ENCODE data around the gene CASS4. TPM values are rescaled to one million over a fixed set of nuclear protein-coding genes. Genes with fewer than 3 reads are reported as not detected.

The CASS4 gene
- total RNA-seq, 1 experiment from 2014 or later: 0.64 TPM

DNA sequence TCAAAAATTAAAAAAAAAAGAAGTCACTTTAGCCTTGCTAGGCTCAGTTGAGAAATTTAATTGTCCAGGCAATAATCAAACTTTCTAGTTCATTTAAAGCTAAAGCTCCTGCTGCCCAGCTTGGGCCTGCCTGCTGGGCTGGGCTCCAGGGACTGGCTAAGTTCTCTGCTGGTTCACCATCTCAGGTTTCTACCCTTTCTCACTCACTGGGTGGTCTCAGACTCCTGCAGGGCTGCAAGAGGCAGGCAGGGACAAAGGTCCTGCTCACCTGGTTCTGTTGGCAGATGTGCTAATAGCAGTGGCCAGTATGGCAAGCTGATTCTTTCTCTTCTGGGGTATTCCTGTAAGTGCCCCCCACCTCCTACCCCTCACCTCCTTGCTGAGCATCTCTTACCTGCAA is 35.2 kb downstream of the CASS4 start:
- H3K27me3 ChIP-seq (replicated peaks; ENCODE audit: control insufficient read depth, insufficient read depth, low read length): no peaks in the 10 kb centered on the region
- no peak overlapping the region for H3K4me3 ChIP-seq (ENCODE audit: low read depth, low read length)
- no peak for DNase-seq
- TF ChIP-seq, protein P1, sequence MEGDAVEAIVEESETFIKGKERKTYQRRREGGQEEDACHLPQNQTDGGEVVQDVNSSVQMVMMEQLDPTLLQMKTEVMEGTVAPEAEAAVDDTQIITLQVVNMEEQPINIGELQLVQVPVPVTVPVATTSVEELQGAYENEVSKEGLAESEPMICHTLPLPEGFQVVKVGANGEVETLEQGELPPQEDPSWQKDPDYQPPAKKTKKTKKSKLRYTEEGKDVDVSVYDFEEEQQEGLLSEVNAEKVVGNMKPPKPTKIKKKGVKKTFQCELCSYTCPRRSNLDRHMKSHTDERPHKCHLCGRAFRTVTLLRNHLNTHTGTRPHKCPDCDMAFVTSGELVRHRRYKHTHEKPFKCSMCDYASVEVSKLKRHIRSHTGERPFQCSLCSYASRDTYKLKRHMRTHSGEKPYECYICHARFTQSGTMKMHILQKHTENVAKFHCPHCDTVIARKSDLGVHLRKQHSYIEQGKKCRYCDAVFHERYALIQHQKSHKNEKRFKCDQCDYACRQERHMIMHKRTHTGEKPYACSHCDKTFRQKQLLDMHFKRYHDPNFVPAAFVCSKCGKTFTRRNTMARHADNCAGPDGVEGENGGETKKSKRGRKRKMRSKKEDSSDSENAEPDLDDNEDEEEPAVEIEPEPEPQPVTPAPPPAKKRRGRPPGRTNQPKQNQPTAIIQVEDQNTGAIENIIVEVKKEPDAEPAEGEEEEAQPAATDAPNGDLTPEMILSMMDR (IDR thresholded peaks at IDR 0.05; ENCODE audit: insufficient read depth in 1 of 2, low read depth in 1 of 2, low read length in 1 of 2, severe bottlenecking in 1 of 2, unreplicated experiment in 1 of 2): no peak
- Mint-ChIP-seq H3K4me3 (ENCODE audit: unreplicated experiment) (no peak overlapping the region), H3K4me1 (ENCODE audit: low read depth, unreplicated experiment) (no peaks in the 10 kb centered on the region), H3K27me3 (ENCODE audit: insufficient read depth, unreplicated experiment) (no peaks in the 10 kb centered on the region), H3K9me3 (ENCODE audit: unreplicated experiment) (no peaks in the 10 kb centered on the region), H3K27ac (ENCODE audit: unreplicated experiment) (no peak overlapping the region), H3K36me3 (ENCODE audit: insufficient read depth, unreplicated experiment) (no peaks in the 10 kb centered on the region)
- intact Hi-C loops (cut with micrococcal nuclease; ENCODE audit: unreplicated experiment): no loop called here
- no TSS peak for BruUV-seq (replicated peaks)
- CTCF ChIA-PET: no interaction called here
- no peaks in the 10 kb centered on the region for H3K4me1 ChIP-seq
- POLR2A ChIA-PET: no interaction called here
- no peaks in the 10 kb centered on the region for H3K36me3 ChIP-seq (ENCODE audit: control insufficient read depth, insufficient read depth, low read length)
- H3K9me3 ChIP-seq: no peaks in the 10 kb centered on the region

DNA sequence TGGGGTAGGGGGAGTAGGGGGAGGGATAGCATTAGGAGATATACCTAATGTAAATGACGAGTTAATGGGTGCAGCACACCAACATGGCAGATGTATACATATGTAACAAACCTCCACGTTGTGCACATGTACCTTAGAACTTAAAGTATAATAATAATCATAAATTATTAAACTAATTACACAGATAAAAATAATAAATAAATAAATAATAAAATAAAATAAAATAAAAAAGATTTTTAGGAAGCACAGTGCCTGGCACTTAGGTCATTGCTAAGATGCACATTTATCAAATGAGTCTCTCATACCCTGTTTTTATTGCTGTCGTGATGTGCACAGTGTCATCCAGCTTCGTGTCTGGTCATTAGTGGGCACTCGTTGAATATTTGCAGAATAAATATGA is 37.4 kb downstream of the CASS4 start:
- no peak overlapping the region for H3K4me3 Mint-ChIP-seq (ENCODE audit: unreplicated experiment)
- H3K4me1 ChIP-seq: no peaks in the 10 kb centered on the region
- H3K4me3 ChIP-seq (ENCODE audit: low read depth, low read length): no peak overlapping the region
- BruUV-seq (replicated peaks): no TSS peak
- H3K4me1 Mint-ChIP-seq (ENCODE audit: low read depth, unreplicated experiment): no peaks in the 10 kb centered on the region
- no peaks in the 10 kb centered on the region for H3K36me3 ChIP-seq (ENCODE audit: control insufficient read depth, insufficient read depth, low read length)
- ChIA-PET POLR2A (no interaction called here), CTCF (no interaction called here)
- H3K27me3 Mint-ChIP-seq (ENCODE audit: insufficient read depth, unreplicated experiment): no peaks in the 10 kb centered on the region
- TF ChIP-seq, protein P1 (IDR thresholded peaks at IDR 0.05; ENCODE audit: insufficient read depth in 1 of 2, low read depth in 1 of 2, low read length in 1 of 2, severe bottlenecking in 1 of 2, unreplicated experiment in 1 of 2): no peak
- no peaks in the 10 kb centered on the region for H3K9me3 Mint-ChIP-seq (ENCODE audit: unreplicated experiment)
- H3K27ac Mint-ChIP-seq (ENCODE audit: unreplicated experiment): no peak overlapping the region
- H3K27me3 ChIP-seq (replicated peaks; ENCODE audit: control insufficient read depth, insufficient read depth, low read length): no peaks in the 10 kb centered on the region
- no peak for DNase-seq
- no peaks in the 10 kb centered on the region for H3K9me3 ChIP-seq
- no peaks in the 10 kb centered on the region for H3K36me3 Mint-ChIP-seq (ENCODE audit: insufficient read depth, unreplicated experiment)
- intact Hi-C loops (cut with micrococcal nuclease; ENCODE audit: unreplicated experiment): no loop called here

DNA sequence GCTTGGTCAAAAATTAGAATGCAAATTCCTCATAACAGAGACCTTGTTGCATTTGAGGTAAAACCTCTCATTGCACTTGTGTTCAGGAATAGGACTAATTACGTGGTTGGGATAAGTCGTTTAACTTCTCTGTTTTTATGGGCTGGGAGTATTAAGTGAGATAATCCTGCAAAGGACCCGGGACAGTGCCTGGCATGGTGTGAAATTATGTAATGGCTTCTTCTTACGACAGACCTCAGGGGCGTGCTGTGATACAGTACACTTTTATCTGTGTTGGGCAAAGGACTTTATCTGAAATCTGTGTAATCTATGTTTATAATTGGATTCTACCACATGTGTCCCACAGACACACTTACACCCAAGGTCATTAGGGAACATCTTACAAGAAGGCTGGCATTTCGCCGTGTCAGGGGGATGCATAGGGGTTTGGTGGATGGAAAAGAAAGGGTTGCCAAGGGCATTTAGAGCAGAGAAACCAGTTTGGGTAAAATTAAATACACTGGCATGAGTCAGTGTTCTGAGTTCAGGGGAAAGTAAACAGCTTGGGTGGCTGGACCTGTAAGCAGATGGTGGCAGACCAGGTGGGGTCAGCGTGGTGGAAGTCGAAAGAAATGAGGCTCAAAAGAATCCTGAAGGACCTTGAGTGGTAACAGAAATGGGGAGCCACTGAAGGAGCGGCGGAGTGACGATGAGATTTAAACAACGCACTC is 39.2 kb downstream of the CASS4 start:
- TF ChIP-seq, protein P1 (IDR thresholded peaks at IDR 0.05; ENCODE audit: insufficient read depth in 1 of 2, low read depth in 1 of 2, low read length in 1 of 2, severe bottlenecking in 1 of 2, unreplicated experiment in 1 of 2): no peak
- no peaks in the 10 kb centered on the region for H3K36me3 ChIP-seq (ENCODE audit: control insufficient read depth, insufficient read depth, low read length)
- Mint-ChIP-seq H3K27me3 (ENCODE audit: insufficient read depth, unreplicated experiment) (no peaks in the 10 kb centered on the region), H3K27ac (ENCODE audit: unreplicated experiment) (no peak overlapping the region), H3K4me1 (ENCODE audit: low read depth, unreplicated experiment) (no peaks in the 10 kb centered on the region), H3K9me3 (ENCODE audit: unreplicated experiment) (no peaks in the 10 kb centered on the region), H3K36me3 (ENCODE audit: insufficient read depth, unreplicated experiment) (no peaks in the 10 kb centered on the region), H3K4me3 (ENCODE audit: unreplicated experiment) (no peak overlapping the region)
- H3K4me3 ChIP-seq (ENCODE audit: low read depth, low read length): no peak overlapping the region
- no peaks in the 10 kb centered on the region for H3K4me1 ChIP-seq
- ChIA-PET CTCF (interaction anchor here (0.6 kb wide), 1 partner anchor 79 kb away, joined by 7 read pairs; no protein-coding TSS in a partner anchor), POLR2A (no interaction called here)
- intact Hi-C loops (cut with micrococcal nuclease; ENCODE audit: unreplicated experiment): no loop called here
- H3K9me3 ChIP-seq: no peaks in the 10 kb centered on the region
- no peaks in the 10 kb centered on the region for H3K27me3 ChIP-seq (replicated peaks; ENCODE audit: control insufficient read depth, insufficient read depth, low read length)
- DNase-seq: no peak
- BruUV-seq (replicated peaks): no TSS peak
